Activated gamma-delta T cell treated with anti-CD3 and anti-CD28 coated beads, Interleukin-2, amount 50 U/mL, for 16 hours (primary cell): ENCODE results near the gene BABAM1.

Source experiments
- DNase-seq: peaks from one replicate; pipeline ENCODE4 v3.0.0-alpha.2; 2020; ENCODE audit warnings: low read depth

BABAM1 gene

DNA sequence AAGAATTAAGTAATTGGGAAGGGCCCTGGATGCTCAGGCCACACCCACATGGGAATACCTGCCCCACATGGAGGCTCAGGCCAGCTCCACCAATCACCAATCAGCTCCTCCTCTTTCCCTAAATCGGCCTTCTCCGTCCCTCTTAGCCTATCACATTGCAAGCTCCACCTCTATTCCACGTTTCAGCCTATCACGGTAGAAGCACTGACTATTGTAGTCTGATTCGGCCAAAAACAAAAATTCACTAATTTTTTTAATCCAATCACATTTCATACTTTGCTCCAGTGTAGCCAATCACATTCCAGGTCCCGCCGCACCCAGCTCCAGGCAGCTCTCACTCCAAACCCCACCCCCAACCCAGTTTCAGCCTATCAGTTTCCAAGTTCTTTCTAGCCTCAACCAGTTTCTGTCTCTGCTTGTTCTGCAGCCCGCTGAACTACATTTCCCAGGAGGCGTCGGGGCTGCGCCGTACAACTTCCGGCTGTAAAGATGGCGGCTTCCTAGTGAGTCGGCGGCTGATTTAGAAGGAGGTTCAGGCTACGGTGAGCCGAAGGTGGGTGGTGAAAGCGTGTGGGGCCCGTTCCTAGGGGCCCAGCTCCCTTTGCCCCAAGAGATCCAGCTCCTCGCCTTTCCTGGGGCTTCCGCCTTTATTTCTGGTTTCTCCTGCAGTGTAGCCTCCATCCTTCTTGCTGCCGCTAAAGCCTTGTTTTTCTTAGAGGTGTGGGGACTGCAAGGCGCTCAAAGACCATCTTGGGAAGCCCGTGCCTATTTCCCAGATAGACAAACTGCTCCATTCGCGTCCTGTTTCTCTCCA, at the start of gene BABAM1:
TSS of gene BABAM1 (plus strand) at position 469 of the 814 bp plus-strand sequence. CDS start 1,364 bp downstream, outside the sequence.
- peak; percentile 93 for DNase-seq

GRCh38 chr19:17219286-17219685, 48.0 kb upstream of the BABAM1 start:
- no peak for DNase-seq

GRCh38 chr19:17220207-17220758, 47.0 kb upstream of the BABAM1 start:
- DNase-seq = no peak

- DNase-seq = no peak
These were observed 42.2 kb upstream of the BABAM1 start for GRCh38 chr19:17225053-17225452.

DNA sequence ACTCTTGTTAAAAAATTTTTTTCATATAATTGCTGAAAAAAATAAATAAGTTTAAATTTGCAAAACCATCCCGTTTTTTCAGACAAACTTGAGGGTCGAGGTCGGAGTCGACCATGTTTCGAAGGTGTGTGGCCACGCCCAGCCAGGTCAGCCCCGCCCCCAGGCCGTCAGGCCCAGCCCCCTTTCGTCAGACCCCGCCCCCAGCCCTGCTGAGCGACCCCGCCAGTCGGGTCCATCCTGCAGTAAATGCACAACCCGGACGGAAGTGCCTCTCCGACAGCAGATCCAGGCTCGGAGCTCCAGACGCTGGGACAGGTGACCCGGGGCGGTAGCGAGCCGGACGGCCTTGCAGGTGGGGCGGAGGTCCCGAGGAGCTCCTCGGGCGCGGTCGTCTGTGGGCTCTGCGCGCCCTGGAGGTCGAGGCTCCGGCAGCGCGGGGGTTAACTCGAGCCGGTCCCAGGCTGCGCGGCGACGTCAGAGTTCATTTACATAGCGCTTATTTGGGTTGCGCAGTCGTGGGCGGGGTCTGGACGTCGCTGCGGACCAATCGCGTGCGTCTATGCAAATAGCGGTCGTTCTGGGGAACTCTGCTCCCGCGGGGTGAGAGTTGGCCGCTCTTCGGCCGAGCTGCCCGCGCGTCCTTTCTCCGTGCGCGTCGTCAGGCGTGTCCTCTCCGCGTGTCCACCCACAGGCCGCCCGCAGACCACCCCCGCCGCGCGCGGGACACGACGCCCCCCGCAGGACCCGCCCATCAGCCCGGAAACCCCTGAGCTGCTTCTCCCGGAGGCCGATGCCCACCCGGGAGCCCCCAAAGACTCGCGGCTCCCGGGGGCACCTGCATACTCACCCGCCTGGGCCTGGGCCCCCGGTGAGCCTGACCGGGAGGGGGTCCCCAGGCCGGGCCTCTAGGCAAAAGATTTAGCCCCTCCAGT, 41.0 kb upstream of the BABAM1 start, which contains the start of gene OCEL1:
TSS of gene OCEL1 (plus strand) at position 225 of the 932 bp plus-strand sequence. CDS start at position 247, 22 bp downstream.
- DNase-seq = peak; percentile 94

DNA sequence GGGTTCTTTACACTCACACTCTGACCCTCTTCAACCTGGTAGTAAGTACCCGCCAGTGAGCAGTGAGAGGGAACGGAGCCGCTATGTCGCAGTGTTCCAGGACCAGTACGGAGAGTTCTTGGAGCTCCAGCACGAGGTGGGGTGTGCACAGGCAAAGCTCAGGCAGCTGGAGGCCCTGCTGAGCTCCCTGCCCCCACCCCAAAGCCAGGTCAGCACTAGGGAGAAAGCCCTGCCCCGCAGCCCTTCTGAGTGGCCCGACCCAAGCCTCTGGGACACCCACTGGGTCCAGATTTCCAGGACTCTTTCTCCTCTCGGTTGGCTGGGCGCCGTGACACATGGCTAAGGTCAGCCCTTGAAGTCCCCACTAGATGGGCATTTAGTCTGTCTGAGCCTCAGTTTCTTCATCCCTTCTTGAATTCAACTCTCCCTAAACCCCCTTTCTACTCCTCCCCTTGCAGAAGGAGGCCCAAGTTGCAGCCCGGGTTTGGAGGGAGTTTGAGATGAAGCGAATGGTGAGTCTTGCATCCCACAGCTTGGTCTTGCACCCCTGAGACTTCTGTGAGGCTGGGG, 39.4 kb upstream of the BABAM1 start:
- DNase-seq = no peak

- no peak for DNase-seq
These were observed 37.4 kb upstream of the BABAM1 start for GRCh38 chr19:17229890-17230289.

DNA sequence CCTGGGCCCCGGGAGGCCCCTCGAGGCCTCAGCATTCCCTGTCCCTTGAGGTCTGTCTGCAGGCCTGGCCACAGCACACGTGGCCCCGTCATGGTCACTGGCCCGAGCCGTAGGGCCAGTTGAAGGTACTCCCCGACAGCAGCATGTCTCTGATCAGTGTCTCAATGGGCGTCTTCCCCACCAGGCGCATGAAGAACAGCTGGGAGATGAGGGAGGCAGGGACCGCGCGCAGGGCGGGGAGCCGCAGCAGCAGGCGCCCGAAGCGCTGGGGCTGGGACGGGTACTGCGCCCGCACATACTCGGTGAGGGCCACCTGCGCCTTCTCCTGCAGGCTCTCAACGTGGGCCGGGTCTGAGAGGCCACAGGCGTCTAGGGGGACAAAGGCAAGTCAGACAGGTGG, 35.0 kb upstream of the BABAM1 start:
- DNase-seq = no peak

DNA sequence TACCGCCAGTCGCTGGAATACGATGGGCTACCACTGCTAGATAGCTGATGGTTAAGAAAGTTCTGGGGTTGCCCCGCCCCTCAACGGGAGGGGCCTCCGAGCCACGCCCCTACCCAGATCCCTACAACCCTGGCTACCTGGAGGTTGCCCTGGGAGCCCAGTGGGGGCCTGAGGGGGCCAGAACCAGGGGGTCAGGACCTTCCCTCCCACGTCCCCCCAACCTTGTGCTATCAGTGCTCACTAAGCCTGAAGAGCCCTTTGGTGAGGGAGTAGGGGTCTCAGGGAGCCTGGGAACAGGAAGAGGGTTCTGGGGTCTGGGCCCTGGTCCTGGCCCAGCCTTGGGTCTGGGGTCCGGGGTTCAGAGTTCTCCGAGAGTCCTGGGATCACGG, 32.3 kb upstream of the BABAM1 start:
- peak; percentile 34 for DNase-seq

DNA sequence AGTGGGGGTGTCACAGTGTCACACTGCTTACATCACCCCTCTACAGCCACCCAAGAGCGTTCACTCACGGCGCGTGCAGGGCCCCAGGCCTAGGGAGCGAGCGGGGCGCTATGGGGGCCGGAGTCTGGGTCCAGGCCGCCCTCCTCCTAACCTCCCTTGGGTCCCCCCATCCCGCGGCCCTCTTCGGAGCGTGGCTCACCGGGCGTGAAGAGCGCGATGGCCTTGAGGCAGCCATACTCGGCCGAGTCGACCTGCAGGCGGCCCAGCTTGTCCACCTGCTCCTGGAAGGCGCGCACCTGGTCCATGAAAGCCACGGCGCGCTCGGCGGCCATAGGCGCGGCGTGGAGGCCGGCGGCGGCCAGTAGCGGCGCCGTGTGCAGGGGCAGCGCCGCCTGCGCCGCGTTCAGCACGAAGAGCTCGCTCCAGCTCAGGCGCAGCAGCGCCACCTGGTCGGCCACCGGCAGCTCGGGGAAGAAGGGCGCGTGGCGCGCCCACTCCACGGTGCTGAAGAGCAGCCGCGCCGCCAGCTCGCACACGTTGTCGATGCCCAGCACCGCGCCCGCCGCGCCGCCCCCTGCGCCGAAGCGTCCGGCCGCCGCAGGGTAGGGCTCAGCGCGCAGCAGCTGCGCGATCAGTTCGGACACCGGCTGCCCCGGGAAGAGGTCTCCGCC, 31.8 kb upstream of the BABAM1 start:
- peak; percentile 52 for DNase-seq

DNA sequence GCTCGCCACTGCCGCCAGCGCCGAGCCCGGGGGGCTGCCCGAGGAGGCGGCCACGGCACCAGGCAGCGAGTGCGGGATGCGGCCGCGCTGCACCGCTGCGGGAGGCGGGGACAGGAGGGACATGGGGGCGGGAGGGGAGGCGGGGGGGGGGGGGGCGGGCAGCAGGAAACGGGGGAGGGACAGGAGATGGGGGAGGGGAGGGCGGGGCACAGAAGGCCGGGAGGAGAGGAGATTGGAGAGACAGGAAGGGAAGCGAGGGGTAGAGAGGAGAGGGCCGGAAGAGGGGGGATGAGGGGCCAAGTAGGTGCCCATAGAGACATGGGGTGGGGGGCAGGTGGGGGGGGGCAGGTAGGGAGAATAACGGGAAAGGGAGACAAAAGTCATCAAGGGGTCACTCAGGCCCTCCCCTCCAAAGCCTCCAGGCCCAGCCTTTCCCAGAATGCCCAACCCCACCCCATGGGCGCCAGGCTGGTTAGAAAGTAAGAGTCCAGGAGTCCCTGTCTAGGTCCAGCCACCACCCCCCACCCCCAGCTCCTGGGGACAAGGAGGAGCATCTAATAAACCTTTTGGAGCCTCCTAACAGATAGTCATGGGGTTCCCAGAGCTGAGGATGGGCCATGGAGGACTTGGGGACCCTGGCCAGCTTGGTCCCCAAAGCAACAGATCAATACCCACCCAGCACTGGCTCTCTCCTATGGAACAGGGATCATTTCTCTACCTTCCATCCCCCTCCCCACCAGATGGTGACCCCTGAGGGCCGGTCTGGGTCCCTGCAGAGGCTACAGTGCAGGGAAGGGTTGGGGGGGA, 31.1 kb upstream of the BABAM1 start:
- DNase-seq = no peak

- no peak for DNase-seq
These were observed 30.3 kb upstream of the BABAM1 start for GRCh38 chr19:17236811-17237543.

- no peak for DNase-seq
These were observed 29.2 kb upstream of the BABAM1 start for GRCh38 chr19:17237747-17238706.

- no peak for DNase-seq
These were observed 27.0 kb upstream of the BABAM1 start for GRCh38 chr19:17240062-17240752.

DNA sequence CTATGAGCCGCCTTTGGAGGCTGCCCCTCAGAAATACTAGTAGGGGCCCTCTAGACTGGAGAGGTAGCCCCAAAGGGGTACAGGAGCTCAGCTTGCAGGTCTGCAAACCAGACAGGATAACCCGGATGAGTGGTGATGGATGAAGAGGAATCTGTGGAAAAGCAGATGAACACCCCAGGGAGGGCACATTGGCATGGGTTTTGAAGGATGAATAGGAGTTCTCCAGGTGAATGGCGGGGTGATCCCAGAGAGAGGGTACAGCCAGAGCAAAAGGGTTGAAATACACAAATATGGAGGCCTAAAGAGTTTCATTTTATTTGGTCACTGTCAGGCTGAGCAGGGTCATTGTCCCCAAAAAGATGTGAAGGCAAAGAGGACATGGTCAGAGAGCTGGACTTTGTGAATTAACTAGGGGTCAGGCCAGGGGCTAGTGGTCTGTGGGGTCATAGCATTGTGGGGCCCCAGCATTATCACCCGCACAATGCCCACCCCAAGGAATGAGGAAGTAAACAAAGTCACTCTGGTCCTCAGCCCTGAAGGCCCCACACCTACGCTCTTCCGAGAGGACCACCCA, 26.3 kb upstream of the BABAM1 start:
- DNase-seq = no peak

DNA sequence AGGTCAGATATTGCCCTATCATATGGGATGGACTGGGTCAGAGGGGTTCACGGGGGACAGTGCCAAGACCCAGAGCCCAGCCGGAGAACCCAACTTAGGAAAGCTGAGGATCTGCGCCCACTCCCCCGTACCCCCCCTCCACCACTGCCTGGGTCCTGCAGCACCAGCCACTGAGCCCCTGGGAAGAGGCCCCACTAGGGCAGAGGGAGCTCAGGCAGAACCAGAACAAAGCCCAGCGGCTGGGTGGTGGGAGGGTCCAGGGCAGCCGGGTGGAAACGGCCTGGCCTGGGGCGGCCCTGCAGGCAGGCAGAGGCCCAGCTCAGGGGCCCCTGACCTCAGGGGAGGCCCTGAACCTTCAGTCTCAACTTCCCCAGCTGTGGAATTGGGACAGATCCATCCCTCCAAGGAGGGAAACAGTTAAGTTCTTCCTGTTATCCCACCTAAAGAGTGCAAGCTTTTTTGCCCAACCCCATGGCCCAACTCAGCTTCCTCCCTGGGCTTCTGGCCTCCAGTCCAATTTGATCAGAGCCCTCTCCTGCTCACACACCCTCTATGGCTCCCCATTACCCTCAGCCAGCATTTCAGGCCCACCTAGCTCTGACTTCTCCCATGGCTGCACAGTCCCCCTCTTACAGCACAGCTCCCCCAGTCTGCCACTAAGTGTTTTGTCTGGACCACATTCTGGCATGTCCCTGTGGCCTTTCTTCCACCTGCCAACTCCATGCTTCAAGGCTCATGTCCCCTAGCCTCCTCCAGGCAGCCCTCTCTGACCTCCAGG, 24.6 kb upstream of the BABAM1 start:
- no peak for DNase-seq

- DNase-seq = no peak
These were observed 23.9 kb upstream of the BABAM1 start for GRCh38 chr19:17243211-17243829.
